HG03342 (cell line): ENCODE measurements around the gene VASP.

Experiments used
- ATAC-seq: cut with Tn5 transposase; IDR thresholded peaks from one replicate; pipeline ENCODE4 v1.9.1; 2021; ENCODE audit warnings: mild to moderate bottlenecking, moderate library complexity; ENCODE audit not compliant: unreplicated experiment

VASP gene

GRCh38 chr19:45514376-45515051, 7.2 kb downstream of the VASP start:
- ATAC-seq, result no peak

- ATAC-seq, result no peak
Measured at GRCh38 chr19:45515081-45515624, 7.9 kb downstream of the VASP start.

- ATAC-seq, result no peak
Measured at GRCh38 chr19:45515807-45516401, 8.6 kb downstream of the VASP start.

- no peak for ATAC-seq
Measured at GRCh38 chr19:45517238-45517637, 10.0 kb downstream of the VASP start.

- ATAC-seq, result no peak
Measured at GRCh38 chr19:45517641-45518468, 10.6 kb downstream of the VASP start.

GRCh38 chr19:45518469-45518826, 11.2 kb downstream of the VASP start:
- ATAC-seq, result no peak

- ATAC-seq, result no peak
Measured at GRCh38 chr19:45522010-45522941, 15.0 kb downstream of the VASP start.

GRCh38 chr19:45523642-45524256, 16.5 kb downstream of the VASP start:
- peak; percentile 74 for ATAC-seq

GRCh38 chr19:45524575-45525129, 17.4 kb downstream of the VASP start:
- no peak for ATAC-seq

- no peak for ATAC-seq
Measured at GRCh38 chr19:45526143-45526542, 18.9 kb downstream of the VASP start.

- ATAC-seq, result no peak
Measured at GRCh38 chr19:45526971-45527370, 19.7 kb downstream of the VASP start.

- no peak for ATAC-seq
Measured at GRCh38 chr19:45527731-45528130, 20.5 kb downstream of the VASP start.

- no peak for ATAC-seq
Measured at GRCh38 chr19:45528149-45528743, 21.0 kb downstream of the VASP start.

GRCh38 chr19:45528744-45529419, 21.6 kb downstream of the VASP start:
- no peak for ATAC-seq

- ATAC-seq, result no peak
Measured at GRCh38 chr19:45529420-45529785, 22.1 kb downstream of the VASP start.

- ATAC-seq, result no peak
Measured at GRCh38 chr19:45531349-45531748, 24.1 kb downstream of the VASP start.

GRCh38 chr19:45539459-45539858, 32.2 kb downstream of the VASP start:
- ATAC-seq, result no peak

- ATAC-seq, result no peak
Measured at GRCh38 chr19:45542234-45542668, 35.0 kb downstream of the VASP start.

GRCh38 chr19:45547211-45547770, 40.0 kb downstream of the VASP start:
- ATAC-seq, result no peak
